Mesodermal cell (in vitro differentiated cells): ENCODE data around the gene CNRIP1.

ENCODE experiments used
- H3K27ac ChIP-seq: 2 replicates; pipeline ENCODE4 v1.7.0; 2013; ENCODE audit warnings: mild to moderate bottlenecking, low read depth, low read length, moderate library complexity; ENCODE audit not compliant: severe bottlenecking
- H3K36me3 ChIP-seq: 2 replicates; pipeline ENCODE4 v1.7.1; 2013; ENCODE audit warnings: mild to moderate bottlenecking, low read length, moderate library complexity; ENCODE audit not compliant: control insufficient read depth, insufficient read depth
- H3K4me1 ChIP-seq: one replicate; pipeline ENCODE4 v1.7.1; 2013; ENCODE audit warnings: mild to moderate bottlenecking, low read length; ENCODE audit not compliant: insufficient read depth, control insufficient read depth, poor library complexity, severe bottlenecking
- H3K4me3 ChIP-seq: 2 replicates; pipeline ENCODE4 v1.7.0; 2013; ENCODE audit warnings: low read length, control low read depth, mild to moderate bottlenecking; ENCODE audit not compliant: insufficient read depth, poor library complexity, severe bottlenecking; ENCODE audit errors: extremely low read depth
- H3K9me3 ChIP-seq: 2 replicates; pipeline ENCODE4 v1.7.1; 2013; ENCODE audit warnings: mild to moderate bottlenecking, low read length, moderate library complexity; ENCODE audit not compliant: control insufficient read depth
- WGBS, 2 experiments: methylation state at CpG; one replicate each; pipeline ENCODE4 v1.1.5; 2013; ENCODE audit warnings: missing lambda C conversion rate in 2 of 2; ENCODE audit not compliant: insufficient coverage in 2 of 2; 5-methylcytosine and 5-hydroxymethylcytosine counted together

Gene CNRIP1

DNA sequence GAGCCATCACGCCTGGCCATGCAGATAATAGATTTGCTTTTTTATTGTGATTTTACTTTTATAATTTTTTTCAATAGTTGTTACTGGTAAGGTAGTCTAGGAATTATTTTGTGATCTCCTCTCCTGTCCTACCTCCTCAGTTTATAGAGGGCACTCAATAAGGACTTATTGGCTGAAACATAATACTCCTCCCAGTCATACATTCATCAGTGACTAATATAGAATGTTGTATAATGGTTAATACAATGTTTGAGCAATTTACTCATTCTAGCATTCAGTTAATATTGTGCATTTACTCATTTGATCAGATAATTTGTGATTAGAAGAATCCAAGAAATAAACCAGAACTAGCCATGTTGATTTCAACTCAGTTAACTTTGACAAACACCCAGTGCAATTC, 41.6 kb downstream of the CNRIP1 start:
- no peak overlapping the region for H3K4me3 ChIP-seq
- H3K9me3 ChIP-seq = no peaks in the 10 kb centered on the region
- no CpG with 5 or more reads among the region's 1 CpG for whole genome bisulfite sequencing, 2 experiments
- H3K4me1 ChIP-seq = no peaks in the 10 kb centered on the region
- H3K36me3 ChIP-seq = no peaks in the 10 kb centered on the region
- no peak overlapping the region for H3K27ac ChIP-seq

DNA sequence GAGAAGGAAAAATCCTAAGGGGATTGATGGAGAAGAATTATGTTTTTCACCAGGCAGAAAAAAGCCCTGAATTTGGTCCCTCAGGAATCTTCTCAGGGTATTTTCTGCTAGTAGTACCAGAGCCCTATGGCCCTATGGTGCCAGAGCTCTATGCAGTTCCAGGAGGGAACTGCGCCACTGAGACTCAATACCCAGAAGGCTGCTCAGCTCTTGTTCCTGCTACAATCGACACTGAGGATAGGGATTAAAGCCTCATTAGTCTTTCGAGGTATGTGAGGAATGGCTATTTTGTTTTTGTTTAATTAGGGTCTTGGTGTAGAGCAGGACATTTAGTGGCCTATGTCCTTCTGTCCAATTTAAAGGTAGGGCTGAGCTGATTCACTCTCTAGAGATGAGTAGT, 45.7 kb downstream of the CNRIP1 start:
- H3K4me1 ChIP-seq = no peaks in the 10 kb centered on the region
- H3K27ac ChIP-seq = no peak overlapping the region
- 65% methylated on average over 3 of the region's 3 CpGs; no CpG with 5 or more reads in 1 of the 2 experiments for WGBS, 2 experiments
- no peak overlapping the region for H3K4me3 ChIP-seq
- no peaks in the 10 kb centered on the region for H3K9me3 ChIP-seq
- no peaks in the 10 kb centered on the region for H3K36me3 ChIP-seq

DNA sequence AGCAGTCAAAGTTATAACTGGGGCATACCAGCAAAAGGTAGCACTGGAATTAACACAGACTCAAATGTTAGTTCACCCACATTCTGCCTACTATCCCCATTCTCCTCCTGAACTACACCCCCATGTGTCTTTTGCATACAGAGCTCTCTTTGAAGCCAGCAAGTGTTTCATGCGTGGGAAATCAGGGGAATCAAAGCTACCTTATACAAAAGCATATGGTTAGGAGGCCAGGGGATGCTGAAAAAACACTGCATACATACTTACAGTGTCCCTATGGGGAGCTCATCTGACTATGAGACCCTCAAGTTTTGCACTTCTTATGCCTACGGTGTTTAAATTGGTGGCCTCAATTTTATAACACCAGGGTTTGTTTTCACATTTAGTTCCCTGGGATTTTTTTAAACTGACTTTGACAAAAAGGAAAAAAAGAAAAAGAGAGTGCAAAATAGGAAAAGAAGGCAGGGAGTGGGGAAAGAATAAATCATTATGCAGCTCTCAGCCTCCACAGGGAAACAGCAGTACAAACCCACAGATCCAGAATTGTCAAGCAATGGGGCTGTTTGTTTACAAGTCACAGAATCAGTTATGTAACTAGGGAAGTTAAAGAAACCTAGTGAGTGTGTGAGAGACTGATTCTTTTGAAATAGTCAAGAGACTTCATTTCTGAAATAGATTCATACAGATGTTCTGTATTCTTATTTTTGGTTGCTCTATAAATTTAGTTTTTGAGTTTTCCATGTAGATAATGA, 47.3 kb downstream of the CNRIP1 start:
- H3K27ac ChIP-seq = no peak overlapping the region
- H3K4me3 ChIP-seq = no peak overlapping the region
- H3K36me3 ChIP-seq = no peaks in the 10 kb centered on the region
- H3K4me1 ChIP-seq = no peaks in the 10 kb centered on the region
- WGBS, 2 experiments = 80% methylated on average over 2 of the region's 2 CpGs; no CpG with 5 or more reads in 1 of the 2 experiments
- H3K9me3 ChIP-seq = no peaks in the 10 kb centered on the region

DNA sequence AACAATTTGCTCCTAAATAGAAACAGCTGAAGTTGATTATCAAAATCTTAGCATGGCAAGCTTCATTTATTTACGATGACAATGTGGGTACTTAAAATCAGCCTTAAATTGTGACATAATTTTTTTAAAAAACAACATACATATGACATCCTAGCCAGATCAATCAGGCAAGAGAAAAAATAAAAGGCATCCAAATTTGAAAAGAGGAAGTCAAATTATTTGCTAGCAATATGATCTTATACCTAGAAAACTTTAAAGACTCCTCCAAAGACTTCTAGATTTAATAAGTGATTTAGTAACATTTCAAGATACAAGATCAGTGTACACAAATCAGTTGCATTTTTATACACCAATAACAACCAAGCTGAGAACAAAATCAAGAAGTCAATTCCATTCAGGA, 53.1 kb downstream of the CNRIP1 start:
- no peaks in the 10 kb centered on the region for H3K4me1 ChIP-seq
- no peaks in the 10 kb centered on the region for H3K36me3 ChIP-seq
- no peaks in the 10 kb centered on the region for H3K9me3 ChIP-seq
- 100% methylated on average over 1 of the region's 1 CpG; no CpG with 5 or more reads in 1 of the 2 experiments for WGBS, 2 experiments
- H3K27ac ChIP-seq = no peak overlapping the region
- no peak overlapping the region for H3K4me3 ChIP-seq

DNA sequence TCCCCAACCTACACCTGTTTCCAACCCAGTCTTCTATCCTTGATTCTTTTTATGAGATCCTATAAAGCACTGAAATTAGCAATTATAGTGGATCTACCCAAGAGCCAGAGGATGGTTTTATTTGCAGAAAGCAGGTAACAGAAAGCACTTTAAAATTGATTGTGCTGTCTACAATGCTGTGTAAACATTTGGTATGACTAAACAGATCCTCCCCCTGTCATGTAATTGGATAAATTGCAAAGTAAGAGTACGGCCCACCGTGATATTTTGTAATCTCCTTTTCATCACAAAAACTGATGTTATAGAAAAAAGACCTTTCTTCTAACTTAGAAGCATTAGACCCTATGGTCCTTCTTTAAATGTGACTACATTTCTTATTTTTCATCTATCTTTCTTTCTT, 56.1 kb downstream of the CNRIP1 start:
- no peak overlapping the region for H3K27ac ChIP-seq
- no CpG with 5 or more reads among the region's 2 CpGs for WGBS, 2 experiments
- H3K4me3 ChIP-seq = no peak overlapping the region
- no peaks in the 10 kb centered on the region for H3K4me1 ChIP-seq
- H3K9me3 ChIP-seq = no peaks in the 10 kb centered on the region
- no peaks in the 10 kb centered on the region for H3K36me3 ChIP-seq

DNA sequence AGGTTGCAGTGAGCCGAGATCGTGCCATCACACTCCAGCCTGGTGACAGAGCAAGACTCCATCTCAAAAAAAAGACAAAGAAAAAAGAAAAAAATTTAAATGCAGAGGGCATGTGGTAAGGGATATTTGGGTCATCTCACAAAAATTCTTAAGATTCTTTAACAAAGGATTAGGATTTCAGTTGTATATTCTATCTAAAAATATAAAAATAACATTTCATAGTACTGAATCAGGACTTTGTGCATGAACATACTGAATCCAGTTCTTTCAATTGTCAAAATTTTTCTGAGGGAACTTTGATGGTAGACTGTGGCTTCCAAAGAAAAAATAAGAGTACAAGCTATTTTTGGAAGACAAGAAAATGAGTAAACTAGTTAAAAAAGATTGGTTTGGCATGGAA, 60.9 kb downstream of the CNRIP1 start:
- no peaks in the 10 kb centered on the region for H3K4me1 ChIP-seq
- no peaks in the 10 kb centered on the region for H3K36me3 ChIP-seq
- H3K4me3 ChIP-seq = no peak overlapping the region
- no peaks in the 10 kb centered on the region for H3K9me3 ChIP-seq
- H3K27ac ChIP-seq = no peak overlapping the region
- 100% methylated on average over 2 of the region's 2 CpGs; no CpG with 5 or more reads in 1 of the 2 experiments for WGBS, 2 experiments

DNA sequence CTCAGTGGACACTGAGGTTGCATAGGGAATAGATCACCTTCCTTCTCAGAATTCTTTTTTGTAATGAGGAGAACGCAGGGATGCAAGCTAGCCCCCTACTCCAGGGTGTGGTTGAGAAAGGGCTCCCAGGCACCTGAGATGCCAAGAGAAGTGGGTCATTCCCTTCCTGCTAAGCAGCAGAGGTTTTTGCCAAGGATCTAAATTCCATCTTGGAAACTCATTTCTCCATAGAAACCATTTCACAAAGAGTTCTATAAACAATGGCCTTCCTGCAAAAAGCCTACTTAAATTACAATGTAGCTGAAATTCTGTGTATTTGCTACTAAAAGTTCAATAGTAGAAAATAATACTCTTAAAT, 63.7 kb downstream of the CNRIP1 start:
- no peaks in the 10 kb centered on the region for H3K9me3 ChIP-seq
- no peaks in the 10 kb centered on the region for H3K36me3 ChIP-seq
- no peak overlapping the region for H3K4me3 ChIP-seq
- H3K4me1 ChIP-seq = no peaks in the 10 kb centered on the region
- 80% methylated on average over 1 of the region's 1 CpG; no CpG with 5 or more reads in 1 of the 2 experiments for WGBS, 2 experiments
- no peak overlapping the region for H3K27ac ChIP-seq

DNA sequence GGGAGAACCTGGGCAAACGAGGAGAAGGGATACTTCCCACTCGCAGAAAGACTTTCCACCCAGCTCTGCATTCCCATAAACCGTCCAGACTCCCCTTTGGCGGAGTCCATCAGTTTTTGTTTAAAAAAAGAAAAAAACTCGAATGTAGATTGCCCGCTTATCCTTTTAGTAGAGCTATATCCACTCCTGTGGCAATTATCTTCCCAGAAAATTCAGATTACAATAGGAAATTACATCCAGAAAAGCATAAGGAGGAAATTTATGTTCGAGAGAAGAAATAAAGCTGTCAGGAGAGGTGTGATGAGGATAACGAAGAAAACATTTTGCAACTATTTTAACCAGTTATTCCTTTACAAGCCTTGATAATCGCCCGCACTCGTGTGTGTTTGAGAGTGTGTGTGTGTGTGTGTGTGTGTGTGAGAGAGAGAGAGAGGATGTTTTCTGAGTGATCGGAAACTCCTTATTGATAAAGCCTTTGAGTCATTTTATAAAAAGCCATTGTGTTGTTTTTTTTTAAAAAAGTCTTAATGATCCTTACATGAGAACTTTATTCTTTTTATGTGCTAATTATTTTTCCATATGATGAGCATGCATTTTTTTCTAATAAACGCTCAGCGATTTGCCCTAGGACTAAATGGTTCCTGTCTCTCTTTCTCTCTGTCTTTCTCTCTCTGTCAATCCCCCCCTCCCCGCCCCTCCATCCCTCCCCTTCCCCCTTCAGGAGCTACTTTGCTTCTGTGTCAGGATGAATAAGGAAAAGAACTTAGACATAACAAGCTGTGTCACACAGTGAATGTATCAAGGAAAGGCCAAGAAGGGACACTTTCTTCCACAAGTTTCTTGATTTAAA, 66.3 kb downstream of the CNRIP1 start:
- Histone ChIP-seq H3K4me3 (peak overlapping the region; percentile 89), H3K9me3 (no peaks in the 10 kb centered on the region), H3K27ac (peak overlapping the region; percentile 90), H3K4me1 (peaks cover 3% of the 10 kb centered on the region), H3K36me3 (peaks cover 3% of the 10 kb centered on the region)
- 0% methylated on average over 3 of the region's 15 CpGs; no CpG with 5 or more reads in 1 of the 2 experiments for WGBS, 2 experiments

DNA sequence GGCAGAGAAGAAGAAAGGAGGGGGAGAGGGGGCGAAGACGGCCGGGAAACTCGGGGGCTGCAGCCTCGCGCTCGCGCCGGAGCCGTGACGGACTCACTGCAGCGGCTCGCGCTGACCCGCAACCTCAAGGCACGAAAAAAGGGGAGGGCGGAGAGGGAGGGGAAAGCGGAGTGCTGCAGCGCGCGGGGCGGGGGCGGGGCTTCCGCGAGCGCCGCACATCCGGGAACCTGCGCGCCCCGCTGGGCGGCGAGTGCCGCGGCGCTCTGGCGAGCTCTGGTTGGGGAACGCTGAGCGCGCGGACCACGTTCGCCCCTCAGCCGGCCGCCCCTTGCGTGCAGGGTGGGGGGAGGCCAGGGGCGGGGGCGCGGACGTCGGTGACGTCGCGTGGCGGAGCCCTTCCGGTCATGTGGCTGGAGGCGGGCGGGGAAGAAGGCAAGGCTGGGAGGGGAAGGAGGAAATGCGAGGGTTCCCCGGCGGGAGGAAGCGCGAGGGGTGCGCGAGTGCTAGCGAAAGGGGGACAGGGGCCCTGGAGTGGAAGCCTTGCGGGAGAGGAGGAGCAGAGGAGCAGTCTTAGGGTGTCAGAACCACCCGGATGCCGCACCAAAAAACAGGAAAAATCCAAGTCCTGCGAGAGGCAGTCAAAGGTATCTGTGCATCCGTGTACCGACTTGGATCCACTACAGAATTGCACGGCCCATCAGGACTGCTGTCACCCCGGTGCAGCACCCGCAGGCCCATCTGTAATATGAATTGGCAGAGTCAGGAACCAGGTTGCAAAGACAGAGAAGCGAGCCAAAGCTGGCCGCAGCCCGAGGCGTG, 67.1 kb downstream of the CNRIP1 start, which contains the start of gene PPP3R1:
Gene PPP3R1 (minus strand): TSS at position 133 of the 819 bp plus-strand sequence. CDS start 405 bp downstream, outside the sequence.
- Histone ChIP-seq H3K4me1 (peaks cover 6% of the 10 kb centered on the region), H3K36me3 (peaks cover 7% of the 10 kb centered on the region), H3K4me3 (peak within 1 kb of the TSS; percentile 89), H3K27ac (peak within 1 kb of the TSS; percentile 90), H3K9me3 (no peaks in the 10 kb centered on the region)
- 0 to 1% methylated on average over 42 to 43 of the region's 79 CpGs for WGBS, 2 experiments

DNA sequence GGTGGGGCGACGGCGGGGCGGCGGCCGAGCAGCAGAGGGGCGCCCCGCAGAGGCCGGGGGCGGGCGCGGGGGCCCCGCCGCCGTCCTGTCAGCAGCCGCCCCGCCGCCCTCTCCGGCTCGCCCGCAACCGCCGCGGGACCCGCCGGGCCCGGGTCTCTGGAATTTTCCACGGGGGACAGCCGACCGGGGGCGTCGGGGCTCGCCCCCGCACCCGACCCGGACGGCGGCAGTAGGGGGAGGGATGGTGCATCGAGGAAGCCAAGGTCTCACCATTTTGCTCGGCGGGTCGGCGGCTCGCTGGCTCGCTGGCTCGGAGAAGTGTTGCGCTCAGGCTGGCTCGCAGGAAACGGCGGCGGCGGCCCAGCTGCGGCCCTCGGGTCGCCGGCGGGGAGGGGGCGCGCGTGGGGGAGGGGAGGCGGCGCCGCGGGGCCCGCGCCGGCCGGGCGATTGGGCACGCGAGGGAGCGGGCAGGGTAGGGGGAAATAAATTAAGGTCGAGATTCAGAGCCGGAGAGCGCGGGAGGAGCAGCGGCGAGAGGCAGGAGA, 67.8 kb downstream of the CNRIP1 start:
- Histone ChIP-seq H3K4me1 (peaks cover 7% of the 10 kb centered on the region), H3K27ac (peak overlapping the region; percentile 88), H3K36me3 (peaks cover 11% of the 10 kb centered on the region), H3K9me3 (no peaks in the 10 kb centered on the region), H3K4me3 (peak overlapping the region; percentile 89)
- WGBS, 2 experiments = 0% methylated on average over 33 to 37 of the region's 78 CpGs
